ENCODE data around the gene JMJD7.

The JMJD7 gene

DNA sequence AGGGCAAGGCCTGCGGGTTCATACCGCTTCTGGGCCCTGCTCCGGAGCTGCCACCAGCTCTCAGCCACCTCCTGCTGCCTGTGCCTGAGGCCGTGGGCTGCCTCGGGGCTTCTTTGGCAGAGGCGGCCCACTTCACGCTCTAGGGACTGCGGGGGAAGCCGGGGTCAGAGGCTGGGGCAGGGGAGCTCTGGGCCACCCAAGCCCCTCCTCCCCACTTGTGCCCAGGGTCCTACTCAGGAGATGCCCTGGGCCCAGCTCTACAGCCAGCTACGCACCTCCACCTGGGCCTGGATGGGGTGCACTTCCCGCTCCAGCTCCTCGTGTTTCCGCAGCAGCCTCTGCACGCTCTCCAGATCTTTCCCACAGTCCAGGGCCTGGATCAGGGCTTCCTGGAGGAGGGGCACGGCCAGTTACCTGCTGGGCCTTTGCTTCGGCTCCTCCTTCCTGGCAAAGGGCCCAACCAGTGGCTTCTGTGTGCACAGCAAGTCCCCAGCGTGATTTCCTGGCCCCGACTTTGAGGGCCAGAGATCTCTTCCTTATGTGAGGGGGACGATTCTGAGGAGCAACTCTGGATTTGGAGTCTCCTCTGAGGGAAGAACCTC lies 34.7 kb downstream of the JMJD7 start:
- peaks cover 0 to 5% of the 10 kb centered on the region in 2 donors for H3K27me3 ChIP-seq (ENCODE audit: control insufficient read depth in 1 of 2, insufficient read depth in 2 of 2, low read length in 2 of 2)
- H3K36me3 ChIP-seq (ENCODE audit: control insufficient read depth in 2 of 2, insufficient read depth in 2 of 2, low read length in 2 of 2) = no peaks in the 10 kb centered on the region
- no peak overlapping the region for H3K4me3 ChIP-seq (ENCODE audit: low read length in 2 of 2)
- H3K4me1 ChIP-seq (ENCODE audit: control insufficient read depth, insufficient read depth, low read length) = no peaks in the 10 kb centered on the region
- no peak overlapping the region for H3K9ac ChIP-seq (ENCODE audit: low read length in 2 of 2)
- H3K27ac ChIP-seq (ENCODE audit: low read length) = no peak overlapping the region
- H3K9me3 ChIP-seq (ENCODE audit: control insufficient read depth in 2 of 2, low read length in 2 of 2) = no peaks in the 10 kb centered on the region

DNA sequence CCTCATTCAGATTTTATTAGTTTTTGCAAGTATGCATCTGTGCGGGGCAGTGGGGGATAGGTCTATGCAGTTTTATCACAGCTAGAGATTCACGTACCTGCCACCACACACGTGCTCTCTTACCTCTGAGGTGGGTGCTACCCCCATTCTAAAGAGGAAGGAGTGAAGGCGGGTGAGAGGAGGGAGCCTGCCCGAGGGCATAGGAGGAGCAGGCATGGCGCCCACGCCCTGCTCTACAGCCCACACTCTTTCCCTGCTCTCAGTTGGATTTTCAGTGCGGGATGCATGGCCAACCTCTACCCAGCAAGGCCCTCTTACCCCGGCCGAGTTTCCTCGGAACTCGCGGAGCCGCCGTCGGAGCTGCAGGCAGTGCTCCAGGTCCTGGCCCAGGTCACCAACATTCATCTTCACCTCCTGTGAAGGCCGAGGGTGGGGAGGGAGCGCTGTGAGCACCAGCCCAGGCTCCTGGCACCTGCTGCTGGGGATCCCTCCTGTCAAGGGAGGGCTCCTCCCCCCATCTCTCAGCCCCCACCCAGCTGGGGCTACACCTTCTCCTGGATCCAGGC lies 37.7 kb downstream of the JMJD7 start:
- H3K4me3 ChIP-seq (ENCODE audit: low read length in 2 of 2) = no peak overlapping the region
- H3K9me3 ChIP-seq (ENCODE audit: control insufficient read depth in 2 of 2, low read length in 2 of 2) = no peaks in the 10 kb centered on the region
- no peak overlapping the region for H3K9ac ChIP-seq (ENCODE audit: low read length in 2 of 2)
- no peaks in the 10 kb centered on the region for H3K36me3 ChIP-seq (ENCODE audit: control insufficient read depth in 2 of 2, insufficient read depth in 2 of 2, low read length in 2 of 2)
- peaks cover 0 to 1% of the 10 kb centered on the region in 2 donors for H3K27me3 ChIP-seq (ENCODE audit: control insufficient read depth in 1 of 2, insufficient read depth in 2 of 2, low read length in 2 of 2)
- no peaks in the 10 kb centered on the region for H3K4me1 ChIP-seq (ENCODE audit: control insufficient read depth, insufficient read depth, low read length)
- no peak overlapping the region for H3K27ac ChIP-seq (ENCODE audit: low read length)

DNA sequence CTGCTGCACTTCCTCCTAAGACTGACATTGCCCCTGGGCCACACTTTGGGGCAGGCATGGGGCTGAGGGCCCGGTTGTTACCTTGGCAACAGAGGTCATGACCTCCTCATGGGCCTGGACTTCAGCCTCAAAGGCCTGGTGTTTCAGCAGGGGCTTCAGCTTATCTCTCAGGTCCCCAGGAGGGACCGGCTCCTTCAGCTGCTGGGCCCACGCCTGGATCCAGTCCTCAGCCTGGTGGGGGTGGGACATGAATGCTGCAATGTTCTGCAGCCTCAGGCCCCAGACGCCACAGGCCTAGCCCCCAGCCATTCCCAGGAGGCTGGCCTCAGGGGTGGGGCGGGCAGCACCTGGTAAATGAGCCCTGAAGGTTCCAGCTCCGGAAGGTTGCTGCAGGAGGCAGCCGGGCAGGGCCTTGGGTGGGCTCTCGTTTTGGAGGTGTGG lies 38.4 kb downstream of the JMJD7 start:
- Histone ChIP-seq H3K27me3 (ENCODE audit: control insufficient read depth in 1 of 2, insufficient read depth in 2 of 2, low read length in 2 of 2) (no peaks in the 10 kb centered on the region), H3K36me3 (ENCODE audit: control insufficient read depth in 2 of 2, insufficient read depth in 2 of 2, low read length in 2 of 2) (no peaks in the 10 kb centered on the region), H3K4me1 (ENCODE audit: control insufficient read depth, insufficient read depth, low read length) (no peaks in the 10 kb centered on the region), H3K9me3 (ENCODE audit: control insufficient read depth in 2 of 2, low read length in 2 of 2) (no peaks in the 10 kb centered on the region), H3K27ac (ENCODE audit: low read length) (no peak overlapping the region), H3K9ac (ENCODE audit: low read length in 2 of 2) (no peak overlapping the region), H3K4me3 (ENCODE audit: low read length in 2 of 2) (no peak overlapping the region)

DNA sequence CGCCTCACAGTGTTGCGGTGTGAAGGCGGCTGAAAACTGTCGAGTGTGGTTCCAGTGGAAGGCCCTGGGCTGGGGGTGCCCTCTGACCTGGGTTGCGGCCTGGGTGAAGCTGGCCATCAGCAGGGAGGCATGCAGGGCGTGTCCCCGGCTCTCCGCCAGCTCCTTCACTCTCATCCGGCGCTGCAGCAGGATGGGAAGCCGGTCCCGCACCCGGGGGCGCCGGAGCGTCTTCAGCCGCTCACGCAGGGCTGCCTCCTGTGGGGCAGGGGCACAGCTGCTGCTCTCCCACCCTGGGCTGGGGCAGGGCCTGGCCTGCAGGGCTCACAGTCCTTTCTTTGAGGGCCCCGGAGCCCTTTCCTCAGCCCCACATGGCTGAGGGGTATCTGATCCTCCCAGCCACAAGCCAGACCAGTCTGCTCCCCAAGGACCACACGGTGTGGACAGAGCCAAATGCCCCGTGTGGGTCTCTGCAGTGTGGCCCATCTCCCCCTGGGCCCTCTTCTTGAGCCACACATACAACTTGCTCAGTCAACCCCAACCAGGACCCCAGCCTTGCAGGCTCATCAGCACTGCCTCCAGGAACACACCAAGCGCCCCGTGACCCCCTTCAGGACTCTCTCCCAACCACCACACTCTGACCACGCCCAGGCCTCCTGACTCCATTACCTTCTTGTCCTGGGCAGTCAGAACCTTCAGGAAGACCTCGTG lies 39.1 kb downstream of the JMJD7 start:
- Histone ChIP-seq H3K36me3 (ENCODE audit: control insufficient read depth in 2 of 2, insufficient read depth in 2 of 2, low read length in 2 of 2) (no peaks in the 10 kb centered on the region), H3K9ac (ENCODE audit: low read length in 2 of 2) (no peak overlapping the region), H3K9me3 (ENCODE audit: control insufficient read depth in 2 of 2, low read length in 2 of 2) (no peaks in the 10 kb centered on the region)

GRCh38 chr15:41868321-41868720 lies 40.4 kb downstream of the JMJD7 start:
- no peaks in the 10 kb centered on the region for H3K9me3 ChIP-seq (ENCODE audit: control insufficient read depth in 2 of 2, low read length in 2 of 2)
- no peaks in the 10 kb centered on the region for H3K36me3 ChIP-seq (ENCODE audit: control insufficient read depth in 2 of 2, insufficient read depth in 2 of 2, low read length in 2 of 2)
- no peak overlapping the region for H3K4me3 ChIP-seq (ENCODE audit: low read length in 2 of 2)
- H3K9ac ChIP-seq (ENCODE audit: low read length in 2 of 2) = no peak overlapping the region
- H3K27ac ChIP-seq (ENCODE audit: low read length) = no peak overlapping the region
- H3K4me1 ChIP-seq (ENCODE audit: control insufficient read depth, insufficient read depth, low read length) = no peaks in the 10 kb centered on the region
- H3K27me3 ChIP-seq (ENCODE audit: control insufficient read depth in 1 of 2, insufficient read depth in 2 of 2, low read length in 2 of 2) = no peaks in the 10 kb centered on the region

More for the DNA sequence above, 39.1 kb downstream of the JMJD7 start:
- H3K27me3 ChIP-seq (ENCODE audit: control insufficient read depth in 1 of 2, insufficient read depth in 2 of 2, low read length in 2 of 2) = no peaks in the 10 kb centered on the region
- H3K27ac ChIP-seq (ENCODE audit: low read length) = no peak overlapping the region
- H3K4me1 ChIP-seq (ENCODE audit: control insufficient read depth, insufficient read depth, low read length) = no peaks in the 10 kb centered on the region
- H3K4me3 ChIP-seq (ENCODE audit: low read length in 2 of 2) = no peak overlapping the region

DNA sequence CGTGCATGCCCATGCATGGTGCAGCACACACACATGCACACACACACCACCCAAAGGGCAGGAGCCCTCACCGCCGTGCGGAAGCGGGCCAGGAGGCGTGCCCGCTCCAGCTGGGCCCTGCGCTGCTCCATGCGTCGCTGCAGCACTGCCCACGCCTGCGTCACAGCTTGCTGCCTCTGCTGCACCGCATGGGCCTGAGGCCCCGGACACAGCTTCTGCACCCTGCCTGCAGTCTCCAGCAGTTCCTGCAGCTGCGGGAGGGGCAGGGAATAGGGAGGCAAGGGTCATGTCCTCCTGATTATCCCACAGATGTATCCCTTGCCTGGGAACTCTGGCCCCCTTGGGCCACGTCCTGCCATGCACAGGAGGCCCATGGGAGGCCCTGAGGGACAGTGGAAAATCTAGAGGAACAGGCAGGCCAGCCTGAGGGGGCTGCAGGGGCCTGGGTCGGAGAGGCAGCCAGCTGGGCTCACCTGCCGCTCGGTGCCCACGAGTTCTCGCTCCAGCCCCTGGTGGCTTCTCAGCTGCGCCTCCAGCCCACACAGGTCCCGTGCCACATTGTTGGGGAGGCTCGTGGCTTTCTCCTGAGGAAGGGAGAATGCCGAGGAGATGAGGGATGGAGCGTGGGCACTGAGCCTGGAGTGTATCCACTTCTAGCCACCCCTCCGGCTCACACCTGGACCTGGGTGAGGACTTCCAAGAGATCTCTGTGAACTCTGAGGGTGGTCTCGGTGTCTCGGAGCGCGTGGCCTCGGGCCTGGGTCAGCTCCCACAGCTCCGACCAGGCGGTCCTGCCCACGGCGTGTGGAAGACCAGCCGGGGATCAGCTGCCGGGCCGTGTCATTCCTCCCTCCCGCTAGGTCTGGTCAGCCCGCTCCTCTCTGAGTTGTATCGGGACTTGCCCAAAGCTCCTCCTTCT lies 42.1 kb downstream of the JMJD7 start:
- Histone ChIP-seq H3K36me3 (ENCODE audit: control insufficient read depth in 2 of 2, insufficient read depth in 2 of 2, low read length in 2 of 2) (no peaks in the 10 kb centered on the region), H3K4me1 (ENCODE audit: control insufficient read depth, insufficient read depth, low read length) (no peaks in the 10 kb centered on the region), H3K27ac (ENCODE audit: low read length) (no peak overlapping the region), H3K4me3 (ENCODE audit: low read length in 2 of 2) (no peak overlapping the region), H3K27me3 (ENCODE audit: control insufficient read depth in 1 of 2, insufficient read depth in 2 of 2, low read length in 2 of 2) (no peaks in the 10 kb centered on the region), H3K9ac (ENCODE audit: low read length in 2 of 2) (no peak overlapping the region), H3K9me3 (ENCODE audit: control insufficient read depth in 2 of 2, low read length in 2 of 2) (no peaks in the 10 kb centered on the region)

- H3K4me1 ChIP-seq (ENCODE audit: control insufficient read depth, insufficient read depth, low read length) = no peaks in the 10 kb centered on the region
- no peaks in the 10 kb centered on the region for H3K9me3 ChIP-seq (ENCODE audit: control insufficient read depth in 2 of 2, low read length in 2 of 2)
- no peak overlapping the region for H3K9ac ChIP-seq (ENCODE audit: low read length in 2 of 2)
- no peaks in the 10 kb centered on the region for H3K27me3 ChIP-seq (ENCODE audit: control insufficient read depth in 1 of 2, insufficient read depth in 2 of 2, low read length in 2 of 2)
- H3K36me3 ChIP-seq (ENCODE audit: control insufficient read depth in 2 of 2, insufficient read depth in 2 of 2, low read length in 2 of 2) = no peaks in the 10 kb centered on the region
- H3K4me3 ChIP-seq (ENCODE audit: low read length in 2 of 2) = no peak overlapping the region
- H3K27ac ChIP-seq (ENCODE audit: low read length) = no peak overlapping the region
Measured at GRCh38 chr15:41870689-41871081, 42.8 kb downstream of the JMJD7 start.

- no peaks in the 10 kb centered on the region for H3K4me1 ChIP-seq (ENCODE audit: control insufficient read depth, insufficient read depth, low read length)
- no peaks in the 10 kb centered on the region for H3K27me3 ChIP-seq (ENCODE audit: control insufficient read depth in 1 of 2, insufficient read depth in 2 of 2, low read length in 2 of 2)
- no peaks in the 10 kb centered on the region for H3K9me3 ChIP-seq (ENCODE audit: control insufficient read depth in 2 of 2, low read length in 2 of 2)
- no peak overlapping the region for H3K4me3 ChIP-seq (ENCODE audit: low read length in 2 of 2)
- H3K9ac ChIP-seq (ENCODE audit: low read length in 2 of 2) = no peak overlapping the region
- no peaks in the 10 kb centered on the region for H3K36me3 ChIP-seq (ENCODE audit: control insufficient read depth in 2 of 2, insufficient read depth in 2 of 2, low read length in 2 of 2)
- no peak overlapping the region for H3K27ac ChIP-seq (ENCODE audit: low read length)
Measured at GRCh38 chr15:41871175-41871905, 43.4 kb downstream of the JMJD7 start.

DNA sequence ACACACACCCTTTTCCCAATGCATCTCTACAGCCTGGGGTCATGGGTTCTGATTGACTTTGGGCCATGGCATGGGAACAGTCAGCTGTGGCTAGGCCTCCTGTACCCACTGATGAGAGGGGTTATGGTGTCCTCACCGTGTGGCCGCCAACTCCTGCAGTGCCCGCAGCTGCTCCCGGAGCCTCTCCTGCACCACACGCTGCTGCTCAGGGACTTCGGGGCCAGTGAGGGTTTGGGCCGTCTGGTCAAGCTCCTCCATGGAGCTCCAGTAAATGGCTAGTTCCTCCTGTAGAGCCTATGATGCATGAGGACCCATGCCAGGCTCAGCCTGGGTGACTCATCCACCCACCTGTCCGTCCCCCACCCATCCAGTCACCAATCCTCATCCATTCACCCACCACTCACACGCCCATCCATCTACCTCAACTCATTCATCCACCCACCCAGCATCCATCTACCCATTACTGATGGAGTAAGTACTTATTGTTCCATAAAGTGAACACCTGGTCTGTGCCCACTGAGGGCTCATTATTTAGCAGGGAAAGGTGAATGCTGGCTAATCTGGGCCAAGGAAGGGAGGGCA lies 44.4 kb downstream of the JMJD7 start:
- Histone ChIP-seq H3K4me3 (ENCODE audit: low read length in 2 of 2) (no peak overlapping the region), H3K9ac (ENCODE audit: low read length in 2 of 2) (no peak overlapping the region), H3K36me3 (ENCODE audit: control insufficient read depth in 2 of 2, insufficient read depth in 2 of 2, low read length in 2 of 2) (no peaks in the 10 kb centered on the region), H3K27me3 (ENCODE audit: control insufficient read depth in 1 of 2, insufficient read depth in 2 of 2, low read length in 2 of 2) (no peaks in the 10 kb centered on the region), H3K4me1 (ENCODE audit: control insufficient read depth, insufficient read depth, low read length) (no peaks in the 10 kb centered on the region), H3K27ac (ENCODE audit: low read length) (no peak overlapping the region), H3K9me3 (ENCODE audit: control insufficient read depth in 2 of 2, low read length in 2 of 2) (no peaks in the 10 kb centered on the region)

GRCh38 chr15:41873711-41874110 lies 45.8 kb downstream of the JMJD7 start:
- no peaks in the 10 kb centered on the region for H3K9me3 ChIP-seq (ENCODE audit: control insufficient read depth in 2 of 2, low read length in 2 of 2)
- no peak overlapping the region for H3K4me3 ChIP-seq (ENCODE audit: low read length in 2 of 2)
- H3K4me1 ChIP-seq (ENCODE audit: control insufficient read depth, insufficient read depth, low read length) = no peaks in the 10 kb centered on the region
- H3K27ac ChIP-seq (ENCODE audit: low read length) = no peak overlapping the region
- H3K36me3 ChIP-seq (ENCODE audit: control insufficient read depth in 2 of 2, insufficient read depth in 2 of 2, low read length in 2 of 2) = no peaks in the 10 kb centered on the region
- H3K9ac ChIP-seq (ENCODE audit: low read length in 2 of 2) = no peak overlapping the region
- no peaks in the 10 kb centered on the region for H3K27me3 ChIP-seq (ENCODE audit: control insufficient read depth in 1 of 2, insufficient read depth in 2 of 2, low read length in 2 of 2)
